ENCODE data around the gene SGK1. TPM values are rescaled to one million over a fixed set of nuclear protein-coding genes. Genes with fewer than 3 reads are reported as not detected.

SGK1 gene
- total and polyA plus RNA-seq, 10 of the 15 experiments (the other 5 are each of a cell fraction or from before 2014, with no cell fraction given): 0.62 to 5.1 (median 2.9) TPM

GRCh38 chr6:134324141-134324540 is 6.2 kb upstream of the SGK1 start:
- Histone ChIP-seq H3K27ac (ENCODE audit: control insufficient read depth, insufficient read depth) (no peak overlapping the region), H3K9ac (ENCODE audit: control insufficient read depth, insufficient read depth, low read length) (no peak overlapping the region), H3K27me3 (replicated peaks in 1 of 2; ENCODE audit: control insufficient read depth in 2 of 2, insufficient read depth in 2 of 2, low read length in 1 of 2) (peaks cover 0 to 2% of the 10 kb centered on the region in 2 experiments; a peak in 1 of 4 replicates), H3K4me3 (no peak overlapping the region), H3K79me2 (ENCODE audit: control insufficient read depth, insufficient read depth, low read length) (no peaks in the 10 kb centered on the region), H3K36me3 (ENCODE audit: control insufficient read depth in 2 of 2, insufficient read depth in 2 of 2, low read length in 1 of 2) (no peaks in the 10 kb centered on the region), H3K4me2 (ENCODE audit: control insufficient read depth, insufficient read depth) (no peak overlapping the region), H3K4me1 (ENCODE audit: control insufficient read depth, insufficient read depth, low read length) (no peaks in the 10 kb centered on the region), H4K20me1 (ENCODE audit: control insufficient read depth, insufficient read depth) (no peaks in the 10 kb centered on the region), H3K9me3 (replicated peaks; ENCODE audit: control insufficient read depth, insufficient read depth, low read length) (peaks cover 4% of the 10 kb centered on the region; the same call in 2 of the 3 replicates), H2AFZ (ENCODE audit: control insufficient read depth, low read depth, low read length) (no peak overlapping the region)
- SMC1A ChIA-PET (ENCODE audit: uncharacterized antibody, unreplicated experiment): no interaction called here
- ATAC-seq (no peak), DNase-seq (ENCODE audit: low read depth, low spot score) (no peak), FAIRE-seq (no peak)
- BruUV-seq (replicated peaks): no TSS peak
- in situ Hi-C loops (cut with MboI): no loop called here
- intact Hi-C loops (cut with micrococcal nuclease; ENCODE audit: unreplicated experiment): no loop called here
- 41% methylated on average over 5 of the region's 5 CpGs for WGBS (ENCODE audit: insufficient coverage, insufficient replicate concordance, low lambda C conversion rate, missing lambda C conversion rate)
- CTCF ChIA-PET: no interaction called here
- POLR2A ChIA-PET: interaction anchor here (0.7 kb wide), 1 partner anchor 46 kb away, joined by 3 read pairs; no protein-coding TSS in a partner anchor
- no peak for TF ChIP-seq WRNIP1 (IDR thresholded peaks at IDR 0.05; ENCODE audit: borderline replicate concordance, low read depth, low read length)
- no peak for TF ChIP-seq RAD51 (IDR thresholded peaks at IDR 0.05)
- no peak for TF ChIP-seq SMAD5 (IDR thresholded peaks at IDR 0.05; ENCODE audit: low read depth)
- no peak for TF ChIP-seq RCOR1 (conservative IDR thresholded peaks at IDR 0.05; ENCODE audit: low read depth, low read length)
- TF ChIP-seq YY1 (IDR thresholded peaks at IDR 0.05; ENCODE audit: low read depth, low read length): no peak
- TF ChIP-seq TCF3 (IDR thresholded peaks at IDR 0.05; ENCODE audit: borderline replicate concordance, insufficient read depth, low read depth, low read length): no peak
- no peak for TF ChIP-seq ZNF217 (IDR thresholded peaks at IDR 0.05)
- no peak for TF ChIP-seq JUNB (IDR thresholded peaks at IDR 0.05)
- TF ChIP-seq, protein P1, sequence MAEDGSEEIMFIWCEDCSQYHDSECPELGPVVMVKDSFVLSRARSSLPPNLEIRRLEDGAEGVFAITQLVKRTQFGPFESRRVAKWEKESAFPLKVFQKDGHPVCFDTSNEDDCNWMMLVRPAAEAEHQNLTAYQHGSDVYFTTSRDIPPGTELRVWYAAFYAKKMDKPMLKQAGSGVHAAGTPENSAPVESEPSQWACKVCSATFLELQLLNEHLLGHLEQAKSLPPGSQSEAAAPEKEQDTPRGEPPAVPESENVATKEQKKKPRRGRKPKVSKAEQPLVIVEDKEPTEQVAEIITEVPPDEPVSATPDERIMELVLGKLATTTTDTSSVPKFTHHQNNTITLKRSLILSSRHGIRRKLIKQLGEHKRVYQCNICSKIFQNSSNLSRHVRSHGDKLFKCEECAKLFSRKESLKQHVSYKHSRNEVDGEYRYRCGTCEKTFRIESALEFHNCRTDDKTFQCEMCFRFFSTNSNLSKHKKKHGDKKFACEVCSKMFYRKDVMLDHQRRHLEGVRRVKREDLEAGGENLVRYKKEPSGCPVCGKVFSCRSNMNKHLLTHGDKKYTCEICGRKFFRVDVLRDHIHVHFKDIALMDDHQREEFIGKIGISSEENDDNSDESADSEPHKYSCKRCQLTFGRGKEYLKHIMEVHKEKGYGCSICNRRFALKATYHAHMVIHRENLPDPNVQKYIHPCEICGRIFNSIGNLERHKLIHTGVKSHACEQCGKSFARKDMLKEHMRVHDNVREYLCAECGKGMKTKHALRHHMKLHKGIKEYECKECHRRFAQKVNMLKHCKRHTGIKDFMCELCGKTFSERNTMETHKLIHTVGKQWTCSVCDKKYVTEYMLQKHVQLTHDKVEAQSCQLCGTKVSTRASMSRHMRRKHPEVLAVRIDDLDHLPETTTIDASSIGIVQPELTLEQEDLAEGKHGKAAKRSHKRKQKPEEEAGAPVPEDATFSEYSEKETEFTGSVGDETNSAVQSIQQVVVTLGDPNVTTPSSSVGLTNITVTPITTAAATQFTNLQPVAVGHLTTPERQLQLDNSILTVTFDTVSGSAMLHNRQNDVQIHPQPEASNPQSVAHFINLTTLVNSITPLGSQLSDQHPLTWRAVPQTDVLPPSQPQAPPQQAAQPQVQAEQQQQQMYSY (CRISPR knock-in tag; IDR thresholded peaks at IDR 0.05): no peak
- TF ChIP-seq CBFB (IDR thresholded peaks at IDR 0.05; ENCODE audit: low read depth): no peak
- no peak for TF ChIP-seq ZNF622 (IDR thresholded peaks at IDR 0.05)
- RAD21 ChIA-PET (ENCODE audit: unreplicated experiment): no interaction called here
